Measurements from ENCODE around the gene OSBPL10. TPM values are rescaled to one million over a fixed set of nuclear protein-coding genes. Genes with fewer than 3 reads are reported as not detected.

The OSBPL10 gene
- polyA plus RNA-seq, 3 donors: 20.7 to 23.5 (median 22.3) TPM

GRCh38 chr3:31927811-31928210 is 53.3 kb downstream of the OSBPL10 start:
- no peak for DNase-seq

GRCh38 chr3:31926543-31926942 is 54.5 kb downstream of the OSBPL10 start:
- DNase-seq: no peak

GRCh38 chr3:31925271-31925630 is 55.8 kb downstream of the OSBPL10 start:
- DNase-seq: no peak

GRCh38 chr3:31924610-31925270 is 56.3 kb downstream of the OSBPL10 start:
- DNase-seq: no peak

- DNase-seq: no peak
Measured at GRCh38 chr3:31922962-31923361, 58.1 kb downstream of the OSBPL10 start.

- DNase-seq: no peak
Measured at GRCh38 chr3:31921837-31922236, 59.2 kb downstream of the OSBPL10 start.

GRCh38 chr3:31920310-31920709 is 60.8 kb downstream of the OSBPL10 start:
- DNase-seq: no peak

- no peak for DNase-seq
Measured at GRCh38 chr3:31919528-31919927, 61.5 kb downstream of the OSBPL10 start.

GRCh38 chr3:31918179-31919150 is 62.6 kb downstream of the OSBPL10 start:
- no peak for DNase-seq

GRCh38 chr3:31917303-31918005 is 63.6 kb downstream of the OSBPL10 start:
- no peak for DNase-seq

- no peak for DNase-seq
Measured at GRCh38 chr3:31911643-31912042, 69.4 kb downstream of the OSBPL10 start.

GRCh38 chr3:31911124-31911523 is 69.9 kb downstream of the OSBPL10 start:
- no peak for DNase-seq

GRCh38 chr3:31909455-31909854 is 71.6 kb downstream of the OSBPL10 start:
- no peak for DNase-seq

GRCh38 chr3:31908391-31909097 is 72.5 kb downstream of the OSBPL10 start:
- DNase-seq: no peak

- DNase-seq: no peak
Measured at GRCh38 chr3:31906182-31906581, 74.9 kb downstream of the OSBPL10 start.

- peak; percentile 76 for DNase-seq
Measured at GRCh38 chr3:31903686-31904431, 77.2 kb downstream of the OSBPL10 start.

GRCh38 chr3:31900583-31900982 is 80.5 kb downstream of the OSBPL10 start:
- no peak for DNase-seq

- no peak for DNase-seq
Measured at GRCh38 chr3:31896648-31897433, 84.2 kb downstream of the OSBPL10 start.

- no peak for DNase-seq
Measured at GRCh38 chr3:31896026-31896425, 85.0 kb downstream of the OSBPL10 start.

GRCh38 chr3:31895471-31895870 is 85.6 kb downstream of the OSBPL10 start:
- no peak for DNase-seq
